Liver (tissue), 3 donors: ENCODE results near the gene LPAR3.

Experiments used
- EGR1 ChIP-seq, 2 donors: IDR thresholded peaks; 2 replicates each; pipeline ENCODE4 v1.6.1; 2016 to 2018; ENCODE audit warnings: antibody characterized with exemption in 2 of 2, low read depth in 2 of 2
- GABPA ChIP-seq, 2 donors: IDR thresholded peaks in 1 of 2; conservative IDR thresholded peaks in 1 of 2; 2 replicates each; pipeline ENCODE4 v1.6.1; 2016; ENCODE audit warnings: antibody characterized with exemption in 2 of 2, mild to moderate bottlenecking in 1 of 2, moderate library complexity in 1 of 2
- HNF4A ChIP-seq, 2 donors: conservative IDR thresholded peaks; 2 replicates each; pipeline ENCODE4 v1.6.1; 2016; ENCODE audit warnings: antibody characterized with exemption in 2 of 2, mild to moderate bottlenecking in 2 of 2
- TAF1 ChIP-seq: conservative IDR thresholded peaks from 2 replicates; pipeline ENCODE4 v1.6.1; 2016; ENCODE audit warnings: antibody characterized with exemption, mild to moderate bottlenecking
- YY1 ChIP-seq: IDR thresholded peaks from 2 replicates; pipeline ENCODE4 v1.6.1; 2016; ENCODE audit warnings: antibody characterized with exemption, mild to moderate bottlenecking
- TF ChIP-seq, protein P1 (sequence below): fragments of 150-350 bp; IDR thresholded peaks from 2 replicates; pipeline ENCODE4 v1.5.1; 2017; ENCODE audit warnings: improper control_type of control experiment, low read depth, low read length; ENCODE audit not compliant: missing input control
- TF ChIP-seq, protein P2 (sequence below): IDR thresholded peaks from 2 replicates; pipeline ENCODE4 v1.6.1; 2016; ENCODE audit warnings: antibody characterized with exemption
- TF ChIP-seq, protein P3 (sequence below): IDR thresholded peaks from 2 replicates; pipeline ENCODE4 v1.6.1; 2016; ENCODE audit warnings: antibody characterized with exemption, mild to moderate bottlenecking
- donor health status: healthy.
- donor health status: healthy.

DNA sequence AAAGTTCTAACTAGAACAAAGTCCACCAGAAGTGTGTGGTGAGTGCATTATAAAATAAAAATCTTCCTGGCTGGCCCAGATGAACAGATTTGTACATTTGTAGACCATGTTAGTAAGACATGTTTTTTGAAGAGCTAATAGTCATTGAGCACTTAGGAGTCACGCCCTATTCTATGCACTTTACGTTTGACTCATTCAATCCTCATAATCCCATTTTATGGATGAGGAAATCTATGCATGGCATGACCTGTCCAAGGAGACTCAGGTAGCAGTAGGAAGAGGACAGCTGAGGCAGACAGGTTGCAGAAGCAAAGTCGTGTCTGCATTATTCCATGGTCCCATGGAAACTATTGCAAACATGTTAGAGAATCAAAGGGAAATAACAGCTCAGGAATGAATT is 30.3 kb upstream of the LPAR3 start:
- TF ChIP-seq GABPA (IDR thresholded peaks at IDR 0.05 in 1 of 2, conservative IDR thresholded peaks at IDR 0.05 in 1 of 2) (no peak), TAF1 (no peak), EGR1 (IDR thresholded peaks at IDR 0.05; ENCODE audit: low read depth in 2 of 2) (no peak), YY1 (no peak), HNF4A (conservative IDR thresholded peaks at IDR 0.05) (no peak)
- TF ChIP-seq, protein P1, sequence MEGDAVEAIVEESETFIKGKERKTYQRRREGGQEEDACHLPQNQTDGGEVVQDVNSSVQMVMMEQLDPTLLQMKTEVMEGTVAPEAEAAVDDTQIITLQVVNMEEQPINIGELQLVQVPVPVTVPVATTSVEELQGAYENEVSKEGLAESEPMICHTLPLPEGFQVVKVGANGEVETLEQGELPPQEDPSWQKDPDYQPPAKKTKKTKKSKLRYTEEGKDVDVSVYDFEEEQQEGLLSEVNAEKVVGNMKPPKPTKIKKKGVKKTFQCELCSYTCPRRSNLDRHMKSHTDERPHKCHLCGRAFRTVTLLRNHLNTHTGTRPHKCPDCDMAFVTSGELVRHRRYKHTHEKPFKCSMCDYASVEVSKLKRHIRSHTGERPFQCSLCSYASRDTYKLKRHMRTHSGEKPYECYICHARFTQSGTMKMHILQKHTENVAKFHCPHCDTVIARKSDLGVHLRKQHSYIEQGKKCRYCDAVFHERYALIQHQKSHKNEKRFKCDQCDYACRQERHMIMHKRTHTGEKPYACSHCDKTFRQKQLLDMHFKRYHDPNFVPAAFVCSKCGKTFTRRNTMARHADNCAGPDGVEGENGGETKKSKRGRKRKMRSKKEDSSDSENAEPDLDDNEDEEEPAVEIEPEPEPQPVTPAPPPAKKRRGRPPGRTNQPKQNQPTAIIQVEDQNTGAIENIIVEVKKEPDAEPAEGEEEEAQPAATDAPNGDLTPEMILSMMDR: no peak
- TF ChIP-seq, protein P2, sequence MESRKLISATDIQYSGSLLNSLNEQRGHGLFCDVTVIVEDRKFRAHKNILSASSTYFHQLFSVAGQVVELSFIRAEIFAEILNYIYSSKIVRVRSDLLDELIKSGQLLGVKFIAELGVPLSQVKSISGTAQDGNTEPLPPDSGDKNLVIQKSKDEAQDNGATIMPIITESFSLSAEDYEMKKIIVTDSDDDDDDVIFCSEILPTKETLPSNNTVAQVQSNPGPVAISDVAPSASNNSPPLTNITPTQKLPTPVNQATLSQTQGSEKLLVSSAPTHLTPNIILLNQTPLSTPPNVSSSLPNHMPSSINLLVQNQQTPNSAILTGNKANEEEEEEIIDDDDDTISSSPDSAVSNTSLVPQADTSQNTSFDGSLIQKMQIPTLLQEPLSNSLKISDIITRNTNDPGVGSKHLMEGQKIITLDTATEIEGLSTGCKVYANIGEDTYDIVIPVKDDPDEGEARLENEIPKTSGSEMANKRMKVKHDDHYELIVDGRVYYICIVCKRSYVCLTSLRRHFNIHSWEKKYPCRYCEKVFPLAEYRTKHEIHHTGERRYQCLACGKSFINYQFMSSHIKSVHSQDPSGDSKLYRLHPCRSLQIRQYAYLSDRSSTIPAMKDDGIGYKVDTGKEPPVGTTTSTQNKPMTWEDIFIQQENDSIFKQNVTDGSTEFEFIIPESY: no peak
- TF ChIP-seq, protein P3, sequence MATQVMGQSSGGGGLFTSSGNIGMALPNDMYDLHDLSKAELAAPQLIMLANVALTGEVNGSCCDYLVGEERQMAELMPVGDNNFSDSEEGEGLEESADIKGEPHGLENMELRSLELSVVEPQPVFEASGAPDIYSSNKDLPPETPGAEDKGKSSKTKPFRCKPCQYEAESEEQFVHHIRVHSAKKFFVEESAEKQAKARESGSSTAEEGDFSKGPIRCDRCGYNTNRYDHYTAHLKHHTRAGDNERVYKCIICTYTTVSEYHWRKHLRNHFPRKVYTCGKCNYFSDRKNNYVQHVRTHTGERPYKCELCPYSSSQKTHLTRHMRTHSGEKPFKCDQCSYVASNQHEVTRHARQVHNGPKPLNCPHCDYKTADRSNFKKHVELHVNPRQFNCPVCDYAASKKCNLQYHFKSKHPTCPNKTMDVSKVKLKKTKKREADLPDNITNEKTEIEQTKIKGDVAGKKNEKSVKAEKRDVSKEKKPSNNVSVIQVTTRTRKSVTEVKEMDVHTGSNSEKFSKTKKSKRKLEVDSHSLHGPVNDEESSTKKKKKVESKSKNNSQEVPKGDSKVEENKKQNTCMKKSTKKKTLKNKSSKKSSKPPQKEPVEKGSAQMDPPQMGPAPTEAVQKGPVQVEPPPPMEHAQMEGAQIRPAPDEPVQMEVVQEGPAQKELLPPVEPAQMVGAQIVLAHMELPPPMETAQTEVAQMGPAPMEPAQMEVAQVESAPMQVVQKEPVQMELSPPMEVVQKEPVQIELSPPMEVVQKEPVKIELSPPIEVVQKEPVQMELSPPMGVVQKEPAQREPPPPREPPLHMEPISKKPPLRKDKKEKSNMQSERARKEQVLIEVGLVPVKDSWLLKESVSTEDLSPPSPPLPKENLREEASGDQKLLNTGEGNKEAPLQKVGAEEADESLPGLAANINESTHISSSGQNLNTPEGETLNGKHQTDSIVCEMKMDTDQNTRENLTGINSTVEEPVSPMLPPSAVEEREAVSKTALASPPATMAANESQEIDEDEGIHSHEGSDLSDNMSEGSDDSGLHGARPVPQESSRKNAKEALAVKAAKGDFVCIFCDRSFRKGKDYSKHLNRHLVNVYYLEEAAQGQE: no peak
